Measurements from ENCODE around the gene TNIK.

Gene TNIK

DNA sequence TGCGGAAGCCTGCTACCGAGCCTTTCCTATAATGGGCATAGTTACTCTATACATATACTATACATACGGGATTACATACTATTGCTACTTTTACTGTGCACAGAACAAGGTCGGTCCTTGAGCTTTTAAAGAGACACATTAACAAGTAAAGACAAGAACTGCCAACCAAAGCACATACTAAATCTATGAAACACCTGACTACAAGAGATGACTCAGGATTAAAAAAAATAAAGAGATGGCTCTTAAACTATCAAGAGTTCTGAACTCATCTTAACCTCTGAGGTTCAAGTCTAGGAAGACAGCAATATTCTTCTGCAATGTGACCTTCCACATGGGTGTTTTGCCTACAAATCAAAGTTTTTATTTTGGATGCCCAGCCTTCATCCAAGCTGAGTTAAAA is 106.8 kb downstream of the TNIK start:
- CTCF ChIA-PET, result no interaction called here
- H3K4me3 ChIP-seq (ENCODE audit: low read depth, low read length), result no peak overlapping the region
- no peak for DNase-seq (ENCODE audit: low read depth, low spot score)
- TF ChIP-seq CTCF (IDR thresholded peaks at IDR 0.05; ENCODE audit: insufficient read depth, low read length, missing control alignments), result no peak
- POLR2A ChIA-PET, result no interaction called here

DNA sequence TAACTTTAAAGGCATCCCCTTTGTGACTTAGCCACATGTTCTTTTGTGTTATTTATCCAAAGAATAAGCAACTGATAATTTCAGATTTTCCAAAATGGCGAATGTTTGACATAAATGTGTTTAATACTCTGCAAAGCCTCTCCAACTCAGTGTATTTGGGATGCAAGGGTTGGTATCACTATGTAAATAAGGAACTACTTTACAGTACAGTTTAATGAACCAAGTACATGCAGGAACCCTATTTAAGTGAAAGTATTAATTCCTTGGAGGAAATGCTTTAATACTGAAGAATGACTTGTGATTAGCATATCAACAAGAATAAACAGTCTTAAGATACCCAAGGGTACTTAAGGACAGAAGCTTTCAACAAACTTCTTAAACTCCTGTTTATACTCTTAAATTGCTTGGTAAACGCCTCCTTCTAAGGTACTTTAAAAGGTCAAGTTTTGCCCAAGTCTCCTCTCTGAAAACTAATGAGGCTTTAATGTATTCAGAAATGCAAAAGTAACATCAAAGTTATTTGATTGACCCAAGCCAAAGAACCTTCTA is 107.7 kb downstream of the TNIK start:
- DNase-seq (ENCODE audit: low read depth, low spot score), result no peak
- POLR2A ChIA-PET, result no interaction called here
- CTCF ChIA-PET, result no interaction called here

DNA sequence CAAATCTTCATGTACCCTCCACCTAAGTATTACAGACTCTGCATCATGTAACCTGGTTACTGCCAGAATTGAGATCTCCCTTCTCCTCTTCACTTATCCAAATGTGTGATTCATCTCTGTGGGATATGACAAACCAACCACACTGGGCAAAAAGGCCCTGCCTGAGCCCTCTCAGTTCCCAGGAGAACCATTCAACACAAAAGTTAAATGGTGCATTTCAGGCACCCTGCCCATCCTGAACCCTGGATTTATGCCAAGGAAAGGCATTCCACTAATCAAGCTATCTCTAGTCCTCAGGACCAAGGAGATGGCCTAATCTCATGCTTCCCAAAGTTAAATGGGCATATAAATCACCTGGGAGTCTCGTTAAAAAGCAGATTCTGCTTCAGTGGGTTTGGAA is 108.5 kb downstream of the TNIK start:
- ChIA-PET POLR2A (no interaction called here), CTCF (no interaction called here)
- TF ChIP-seq CTCF (IDR thresholded peaks at IDR 0.05; ENCODE audit: insufficient read depth, low read length, missing control alignments), result no peak
- peak; percentile 64 for DNase-seq (ENCODE audit: low read depth, low spot score)
- H3K4me3 ChIP-seq (ENCODE audit: low read depth, low read length), result no peak overlapping the region

More for the DNA sequence above, 107.7 kb downstream of the TNIK start:
- no peak overlapping the region for H3K4me3 ChIP-seq (ENCODE audit: low read depth, low read length)
- TF ChIP-seq CTCF (IDR thresholded peaks at IDR 0.05; ENCODE audit: insufficient read depth, low read length, missing control alignments), result no peak

DNA sequence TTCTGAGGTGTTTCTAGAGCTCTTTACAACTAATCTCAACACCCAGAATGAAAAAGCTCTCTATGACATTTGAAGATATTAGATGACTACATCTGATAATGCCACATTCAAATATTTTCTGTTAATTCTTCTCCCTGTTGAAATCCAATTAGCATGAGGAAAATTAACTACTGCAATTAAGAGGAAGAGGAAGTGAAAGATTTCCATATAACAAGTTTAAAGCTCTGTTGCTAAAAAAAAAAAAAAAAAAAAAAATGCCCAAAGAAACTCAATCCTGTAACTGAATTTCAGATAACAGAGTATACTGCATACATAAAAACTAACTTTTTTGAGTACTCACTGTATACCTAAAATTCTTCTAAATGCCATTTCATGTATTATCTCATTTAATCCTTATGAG is 109.8 kb downstream of the TNIK start:
- ChIA-PET CTCF (interaction anchor here (1.0 kb wide), 1 partner anchor 162 kb away, joined by 4 read pairs; no protein-coding TSS in a partner anchor), POLR2A (no interaction called here)
- DNase-seq (ENCODE audit: low read depth, low spot score), result no peak
- H3K4me3 ChIP-seq (ENCODE audit: low read depth, low read length), result no peak overlapping the region
- no peak for TF ChIP-seq CTCF (IDR thresholded peaks at IDR 0.05; ENCODE audit: insufficient read depth, low read length, missing control alignments)

GRCh38 chr3:171349392-171349791 is 110.8 kb downstream of the TNIK start:
- TF ChIP-seq CTCF (IDR thresholded peaks at IDR 0.05; ENCODE audit: insufficient read depth, low read length, missing control alignments), result no peak
- ChIA-PET POLR2A (no interaction called here), CTCF (no interaction called here)
- no peak for DNase-seq (ENCODE audit: low read depth, low spot score)
- H3K4me3 ChIP-seq (ENCODE audit: low read depth, low read length), result no peak overlapping the region

GRCh38 chr3:171348121-171348520 is 112.1 kb downstream of the TNIK start:
- H3K4me3 ChIP-seq (ENCODE audit: low read depth, low read length), result no peak overlapping the region
- DNase-seq (ENCODE audit: low read depth, low spot score), result peak; percentile 40
- CTCF ChIA-PET, result interaction anchor here (0.7 to 1.7 kb wide), 3 partner anchors 15 to 218 kb away, joined by 3 to 4 read pairs (median 3); no protein-coding TSS in a partner anchor
- POLR2A ChIA-PET, result interaction anchor here (1.1 kb wide), 1 partner anchor 111 kb away, joined by 5 read pairs; no protein-coding TSS in a partner anchor
- TF ChIP-seq CTCF (IDR thresholded peaks at IDR 0.05; ENCODE audit: insufficient read depth, low read length, missing control alignments), result no peak
